Memory B cell (primary cell): Measurements from ENCODE around the gene EFCAB8.

ENCODE experiments used
- ATAC-seq: fragments of 150-1000 bp; cut with Tn5 transposase; 2 replicates; pipeline ENCODE4 v1.10.0; 2021; ENCODE audit warnings: low read depth, mild to moderate bottlenecking, moderate library complexity
- DNase-seq, 2 donors: peaks; one replicate each; pipeline ENCODE4 v3.0.0; 2022; ENCODE audit warnings: low spot score in 2 of 2
- H3K27ac Mint-ChIP-seq: one replicate; pipeline ENCODE4 v1.8.0; 2022; ENCODE audit warnings: mild to moderate bottlenecking, moderate library complexity, mixed read lengths
- H3K27me3 Mint-ChIP-seq: one replicate; pipeline ENCODE4 v1.8.0; 2022; ENCODE audit warnings: mixed read lengths
- H3K36me3 Mint-ChIP-seq: one replicate; pipeline ENCODE4 v1.8.0; 2022; ENCODE audit warnings: mild to moderate bottlenecking, mixed read lengths
- H3K4me1 Mint-ChIP-seq: one replicate; pipeline ENCODE4 v1.8.0; 2022; ENCODE audit warnings: mixed read lengths
- H3K4me3 Mint-ChIP-seq: one replicate; pipeline ENCODE4 v1.8.0; 2022; ENCODE audit warnings: mild to moderate bottlenecking, moderate library complexity, mixed read lengths
- H3K9me3 Mint-ChIP-seq: one replicate; pipeline ENCODE4 v1.8.0; 2022; ENCODE audit warnings: mixed read lengths

The EFCAB8 gene

DNA sequence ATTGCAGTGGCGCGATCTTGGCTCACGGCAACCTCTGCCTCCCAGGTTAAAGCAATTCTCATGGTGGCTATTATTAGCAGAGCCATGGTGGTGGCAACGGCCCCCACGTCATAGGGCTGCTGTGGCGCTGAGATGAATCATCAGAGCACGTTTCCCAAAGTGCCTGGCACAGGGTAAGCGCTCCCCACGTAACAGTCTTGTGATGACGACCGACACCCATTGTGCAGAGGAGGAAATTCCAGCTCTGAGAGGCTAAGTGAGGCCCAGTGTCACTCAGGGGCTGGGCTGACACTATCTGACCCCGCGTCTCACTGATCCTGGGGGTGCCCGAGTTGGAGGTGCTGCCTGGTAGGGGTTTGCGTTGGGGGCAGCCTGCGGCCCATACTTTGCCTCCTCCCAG, 129.3 kb downstream of the EFCAB8 start:
- DNase-seq = no peak
- H3K4me1 Mint-ChIP-seq = peaks cover 8% of the 10 kb centered on the region
- H3K36me3 Mint-ChIP-seq = no peaks in the 10 kb centered on the region
- ATAC-seq = no peak
- H3K4me3 Mint-ChIP-seq = no peak overlapping the region
- no peaks in the 10 kb centered on the region for H3K9me3 Mint-ChIP-seq
- H3K27me3 Mint-ChIP-seq = no peaks in the 10 kb centered on the region
- peak overlapping the region; percentile 59 for H3K27ac Mint-ChIP-seq

DNA sequence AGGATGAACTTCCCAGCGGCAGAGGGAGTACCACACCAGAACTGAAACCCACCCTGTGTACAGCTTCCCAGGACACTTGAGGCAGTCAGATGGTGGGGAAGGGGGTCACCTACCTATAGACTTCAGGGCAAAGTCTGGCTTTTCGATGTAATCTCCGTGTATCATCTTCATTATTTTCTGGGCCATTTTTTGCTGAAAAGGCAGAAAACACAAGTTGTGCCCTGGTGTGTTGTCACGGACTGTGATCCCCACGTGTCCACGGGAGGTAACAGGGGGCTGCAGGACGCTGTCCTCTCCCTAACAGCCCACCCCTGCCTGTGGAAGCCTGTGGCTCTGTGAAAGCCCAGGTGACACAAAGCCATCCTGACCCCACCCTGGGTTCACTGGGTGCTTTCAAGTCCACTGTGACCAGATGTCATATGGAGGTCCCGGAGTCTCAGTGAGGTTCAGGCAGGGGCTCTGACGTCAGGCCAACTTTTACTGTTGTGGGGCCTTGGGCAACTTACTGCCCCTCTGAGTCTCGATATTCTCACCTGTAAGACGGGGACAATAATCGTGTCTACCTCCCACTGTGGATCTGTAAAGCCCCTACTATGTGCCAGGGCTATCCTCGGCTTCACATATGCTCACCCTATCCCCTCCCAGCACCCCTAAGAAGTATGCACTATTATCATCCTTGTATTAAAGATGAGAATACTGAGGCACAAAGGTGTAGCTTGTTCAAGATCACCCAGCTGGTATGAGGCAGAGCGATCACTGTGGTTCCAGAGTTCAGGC, 131.0 kb downstream of the EFCAB8 start:
- DNase-seq = no peak
- Mint-ChIP-seq H3K27me3 (no peaks in the 10 kb centered on the region), H3K9me3 (no peaks in the 10 kb centered on the region), H3K4me1 (peaks cover 8% of the 10 kb centered on the region), H3K4me3 (no peak overlapping the region), H3K36me3 (no peaks in the 10 kb centered on the region), H3K27ac (peak overlapping the region; percentile 28)
- no peak for ATAC-seq

DNA sequence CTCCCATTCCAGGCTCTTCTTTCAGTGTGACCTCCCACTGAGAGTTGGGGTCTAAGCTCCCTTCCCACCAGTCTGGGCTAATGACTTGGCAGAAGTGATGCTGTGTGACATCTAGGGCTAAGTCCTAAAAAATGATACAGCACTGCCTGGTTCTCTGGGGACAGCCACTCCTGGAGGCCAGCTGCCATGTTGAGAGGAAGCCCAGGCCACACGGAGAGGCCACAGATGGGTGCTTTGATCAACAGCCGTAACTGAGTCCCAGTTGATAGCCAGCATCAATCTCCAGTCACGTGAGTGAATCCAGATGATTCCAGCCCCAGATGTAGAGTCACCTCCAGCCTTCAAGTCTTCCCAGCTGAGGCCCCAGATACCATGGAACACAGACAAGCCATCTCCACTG, 131.7 kb downstream of the EFCAB8 start:
- ATAC-seq (no peak), DNase-seq (no peak)
- peaks cover 8% of the 10 kb centered on the region for H3K4me1 Mint-ChIP-seq
- H3K9me3 Mint-ChIP-seq = peaks cover 3% of the 10 kb centered on the region
- no peak overlapping the region for H3K27ac Mint-ChIP-seq
- H3K4me3 Mint-ChIP-seq = no peak overlapping the region
- no peaks in the 10 kb centered on the region for H3K27me3 Mint-ChIP-seq
- H3K36me3 Mint-ChIP-seq = peaks cover 1% of the 10 kb centered on the region

DNA sequence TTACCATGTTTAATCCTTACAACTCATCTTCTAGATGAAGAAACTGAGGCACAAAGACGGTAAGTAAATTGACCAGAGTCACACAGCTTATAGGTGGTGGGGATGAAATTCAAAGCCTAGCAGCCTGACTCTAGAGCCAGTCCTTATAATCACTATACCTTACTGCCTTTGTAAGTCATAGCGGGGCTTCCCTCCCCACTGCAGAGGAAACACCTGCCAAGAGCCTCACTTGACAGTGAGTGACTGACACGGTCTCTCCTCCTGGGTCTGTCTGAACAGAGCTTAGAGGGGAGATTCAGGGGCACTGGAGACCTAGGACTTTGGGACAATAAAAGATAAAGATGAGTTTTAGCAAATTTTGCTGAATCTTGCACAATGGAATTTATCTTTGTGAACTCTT, 132.7 kb downstream of the EFCAB8 start:
- Mint-ChIP-seq H3K9me3 (peaks cover 3% of the 10 kb centered on the region), H3K4me1 (peaks cover 8% of the 10 kb centered on the region), H3K36me3 (peaks cover 1% of the 10 kb centered on the region), H3K27ac (peak overlapping the region; percentile 84), H3K4me3 (peak overlapping the region; percentile 28), H3K27me3 (no peaks in the 10 kb centered on the region)
- peak; percentile 96 for ATAC-seq
- DNase-seq = peak in 1 of 2 donors; percentile 36

DNA sequence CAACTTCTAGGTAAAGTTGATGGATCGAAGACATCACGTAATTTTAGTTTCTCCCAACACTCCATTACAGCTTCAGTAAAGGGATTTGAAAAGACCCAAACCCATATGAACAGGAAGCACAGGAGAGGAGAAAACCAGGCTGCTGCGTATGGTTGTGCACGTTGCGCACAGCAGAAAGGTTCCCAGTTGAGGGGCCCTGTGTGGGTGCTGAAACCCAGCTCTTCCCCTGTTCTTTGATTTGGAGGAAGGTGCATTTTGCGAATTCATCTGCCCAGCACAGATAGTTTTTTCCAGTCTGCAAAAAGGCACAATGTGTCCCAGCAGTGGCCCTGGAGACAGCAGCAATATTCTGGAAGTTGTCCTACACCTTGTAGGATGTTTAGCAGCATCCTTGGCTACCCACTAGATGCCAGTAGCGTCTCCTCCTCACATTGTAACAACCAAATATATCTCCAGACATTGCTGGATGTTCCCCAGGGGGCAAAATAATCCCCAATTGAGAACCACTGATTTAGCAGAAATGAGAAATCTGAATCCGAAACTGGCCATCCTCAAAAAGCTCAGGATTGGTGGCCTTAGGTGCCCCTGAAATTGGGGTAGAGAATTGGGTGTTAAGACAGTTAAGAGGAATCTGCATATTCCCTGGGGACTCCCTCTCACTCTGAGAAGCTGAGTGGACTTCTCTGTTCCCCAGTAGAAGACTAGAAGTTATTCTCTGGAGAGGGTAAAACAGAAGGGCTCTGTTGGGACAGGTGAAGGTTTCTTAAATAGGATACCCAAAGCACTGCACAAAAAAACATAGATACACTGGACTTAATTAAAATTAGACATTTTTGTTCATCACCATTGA, 133.3 kb downstream of the EFCAB8 start:
- peak; percentile 43 for ATAC-seq
- peak in 1 of 2 donors; percentile 20 for DNase-seq
- peaks cover 2% of the 10 kb centered on the region for H3K27me3 Mint-ChIP-seq
- peaks cover 5% of the 10 kb centered on the region for H3K36me3 Mint-ChIP-seq
- peaks cover 10% of the 10 kb centered on the region for H3K4me1 Mint-ChIP-seq
- peak overlapping the region; percentile 84 for H3K27ac Mint-ChIP-seq
- peak overlapping the region; percentile 28 for H3K4me3 Mint-ChIP-seq
- H3K9me3 Mint-ChIP-seq = peaks cover 8% of the 10 kb centered on the region

DNA sequence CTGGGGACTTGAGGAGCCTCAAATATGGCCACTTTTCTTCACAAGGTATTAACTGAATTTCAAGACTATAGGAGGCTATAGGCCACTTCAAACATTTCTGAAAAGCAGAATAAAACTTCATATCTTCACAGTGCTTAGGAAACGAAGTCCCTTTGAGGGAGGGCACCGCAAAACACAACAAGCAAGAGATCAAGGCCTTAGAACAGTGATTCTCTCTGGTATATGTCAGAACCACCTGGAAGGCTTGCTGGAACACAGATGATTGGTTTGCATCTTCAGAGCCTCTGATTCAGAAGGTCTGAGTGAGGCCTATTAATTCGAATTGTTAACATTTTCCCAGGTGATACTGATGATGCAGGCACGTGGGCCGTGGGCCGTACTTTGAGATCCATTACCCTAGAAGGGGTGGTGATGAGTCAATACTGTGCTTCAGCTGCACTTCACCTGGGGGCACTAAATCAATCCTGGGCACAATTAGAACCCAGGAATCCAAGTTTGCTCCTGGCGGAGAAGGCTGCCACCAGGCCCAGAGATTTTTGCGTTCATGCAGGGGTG, 134.8 kb downstream of the EFCAB8 start:
- Mint-ChIP-seq H3K9me3 (peaks cover 8% of the 10 kb centered on the region), H3K4me3 (no peak overlapping the region), H3K4me1 (peaks cover 14% of the 10 kb centered on the region), H3K27ac (no peak overlapping the region), H3K27me3 (peaks cover 2% of the 10 kb centered on the region), H3K36me3 (peaks cover 5% of the 10 kb centered on the region)
- no peak for ATAC-seq
- DNase-seq = no peak

DNA sequence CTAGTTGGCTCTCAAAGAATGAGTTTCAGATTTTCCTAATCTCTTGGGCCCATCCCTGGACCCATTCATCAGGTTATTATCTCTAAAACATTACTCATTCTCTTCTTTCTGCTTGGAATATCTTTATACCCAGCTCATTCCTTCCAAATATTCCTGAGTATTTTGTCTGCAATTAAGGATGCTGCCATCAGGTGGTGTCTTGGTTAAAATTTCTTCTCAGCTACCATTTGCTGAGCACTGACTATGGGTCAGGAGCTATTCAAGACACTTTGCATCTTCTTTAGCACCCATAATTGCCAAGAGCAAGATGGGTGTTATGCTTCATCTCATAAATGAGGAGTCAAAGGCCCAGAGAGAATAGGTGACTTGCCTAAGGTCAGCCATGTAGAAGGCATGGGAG, 137.1 kb downstream of the EFCAB8 start:
- no peak for ATAC-seq
- Mint-ChIP-seq H3K4me3 (no peak overlapping the region), H3K36me3 (peaks cover 5% of the 10 kb centered on the region), H3K27ac (no peak overlapping the region), H3K9me3 (peaks cover 8% of the 10 kb centered on the region), H3K27me3 (peaks cover 2% of the 10 kb centered on the region), H3K4me1 (peaks cover 21% of the 10 kb centered on the region)
- no peak for DNase-seq

DNA sequence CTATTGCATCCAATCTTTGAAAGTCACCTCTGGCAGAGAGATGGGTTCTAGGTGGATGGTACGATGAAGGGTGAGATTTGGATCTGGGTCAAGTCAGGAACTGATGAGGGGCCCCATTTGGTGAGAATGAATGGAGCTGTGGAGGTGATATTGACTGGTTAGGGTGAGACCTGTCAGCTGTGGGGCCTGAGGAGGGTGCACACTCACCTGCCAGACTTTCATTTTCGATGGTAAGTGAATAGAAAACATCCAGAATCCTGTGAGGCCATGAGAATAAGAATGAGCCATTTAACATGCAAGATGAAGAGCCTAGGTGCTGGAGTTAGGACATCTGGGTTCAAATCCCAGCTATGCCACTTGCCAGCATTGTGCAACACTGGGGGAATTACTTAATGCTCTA, 138.7 kb downstream of the EFCAB8 start:
- H3K4me1 Mint-ChIP-seq = peaks cover 17% of the 10 kb centered on the region
- H3K36me3 Mint-ChIP-seq = peaks cover 5% of the 10 kb centered on the region
- no peak for ATAC-seq
- H3K9me3 Mint-ChIP-seq = peaks cover 8% of the 10 kb centered on the region
- H3K4me3 Mint-ChIP-seq = no peak overlapping the region
- DNase-seq = no peak
- H3K27me3 Mint-ChIP-seq = peaks cover 2% of the 10 kb centered on the region
- H3K27ac Mint-ChIP-seq = no peak overlapping the region

DNA sequence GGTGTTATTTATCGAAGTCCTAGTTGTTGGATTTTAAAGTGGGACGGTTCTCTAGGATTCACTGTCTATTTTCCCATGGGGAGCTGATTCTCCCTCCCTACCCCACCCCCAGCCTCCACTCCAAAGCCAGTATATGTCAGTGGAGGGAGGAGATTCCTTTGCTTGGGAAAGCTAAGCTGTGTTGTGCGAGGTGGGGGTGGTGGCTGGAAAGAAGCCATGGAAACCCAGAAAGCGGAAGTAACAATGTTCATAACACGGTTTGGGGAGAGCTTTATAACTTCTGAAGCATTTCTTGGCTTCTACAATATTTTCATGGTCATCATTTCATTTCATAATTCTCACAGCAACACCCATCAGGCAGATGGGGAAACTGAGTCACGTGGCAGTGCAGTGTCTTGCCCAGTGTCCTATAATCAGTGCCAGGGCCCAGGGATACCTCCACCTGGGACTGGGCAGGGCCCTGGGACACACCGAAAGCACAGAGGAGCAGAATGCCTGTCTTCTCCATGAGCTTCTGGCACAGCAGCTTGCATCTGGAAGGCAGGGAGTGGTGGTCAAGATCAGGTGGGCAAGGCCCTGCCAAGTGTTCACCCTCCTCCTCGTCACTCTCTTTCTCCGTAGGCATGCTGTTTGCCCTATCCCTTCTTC, 141.0 kb downstream of the EFCAB8 start:
- Mint-ChIP-seq H3K4me1 (peaks cover 17% of the 10 kb centered on the region), H3K27me3 (peaks cover 2% of the 10 kb centered on the region), H3K36me3 (peaks cover 5% of the 10 kb centered on the region), H3K9me3 (peaks cover 8% of the 10 kb centered on the region), H3K4me3 (no peak overlapping the region), H3K27ac (no peak overlapping the region)
- peak; percentile 50 for ATAC-seq
- no peak for DNase-seq

DNA sequence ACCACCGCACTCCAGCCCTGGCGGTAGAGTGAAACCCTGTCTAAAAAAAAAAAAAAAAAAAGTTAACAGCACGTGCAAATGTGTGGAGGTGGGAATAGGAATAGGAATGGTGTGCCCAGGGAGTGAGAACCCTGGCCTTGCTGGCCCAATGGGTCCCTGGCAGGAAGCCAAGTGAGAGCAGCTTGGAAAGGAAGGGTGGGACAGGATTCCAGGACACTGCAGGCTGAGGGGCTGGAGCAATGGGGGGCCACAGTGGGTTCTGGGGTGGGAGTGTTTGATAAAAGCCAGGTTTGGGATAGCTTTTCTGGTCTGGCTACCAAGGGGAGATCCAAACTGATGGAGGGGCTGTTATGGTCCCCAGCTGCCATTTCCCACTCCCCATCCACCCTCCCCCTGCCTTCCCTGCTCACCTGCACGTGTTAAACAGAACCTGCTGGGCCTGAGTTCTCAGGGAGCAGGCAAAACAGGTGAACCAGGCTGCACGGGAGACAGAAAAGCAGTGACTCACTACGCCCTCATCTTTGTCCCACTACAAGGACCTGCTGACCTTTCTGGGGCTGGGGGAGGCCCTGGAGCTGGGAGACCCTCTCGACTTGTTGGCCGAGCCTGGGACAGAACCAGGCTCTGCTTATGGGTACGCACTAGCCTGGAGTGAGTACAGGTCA, 142.2 kb downstream of the EFCAB8 start:
- Mint-ChIP-seq H3K36me3 (peaks cover 6% of the 10 kb centered on the region), H3K4me1 (peaks cover 19% of the 10 kb centered on the region), H3K4me3 (no peak overlapping the region), H3K27me3 (peaks cover 2% of the 10 kb centered on the region), H3K9me3 (peaks cover 7% of the 10 kb centered on the region), H3K27ac (no peak overlapping the region)
- DNase-seq (no peak), ATAC-seq (no peak)

DNA sequence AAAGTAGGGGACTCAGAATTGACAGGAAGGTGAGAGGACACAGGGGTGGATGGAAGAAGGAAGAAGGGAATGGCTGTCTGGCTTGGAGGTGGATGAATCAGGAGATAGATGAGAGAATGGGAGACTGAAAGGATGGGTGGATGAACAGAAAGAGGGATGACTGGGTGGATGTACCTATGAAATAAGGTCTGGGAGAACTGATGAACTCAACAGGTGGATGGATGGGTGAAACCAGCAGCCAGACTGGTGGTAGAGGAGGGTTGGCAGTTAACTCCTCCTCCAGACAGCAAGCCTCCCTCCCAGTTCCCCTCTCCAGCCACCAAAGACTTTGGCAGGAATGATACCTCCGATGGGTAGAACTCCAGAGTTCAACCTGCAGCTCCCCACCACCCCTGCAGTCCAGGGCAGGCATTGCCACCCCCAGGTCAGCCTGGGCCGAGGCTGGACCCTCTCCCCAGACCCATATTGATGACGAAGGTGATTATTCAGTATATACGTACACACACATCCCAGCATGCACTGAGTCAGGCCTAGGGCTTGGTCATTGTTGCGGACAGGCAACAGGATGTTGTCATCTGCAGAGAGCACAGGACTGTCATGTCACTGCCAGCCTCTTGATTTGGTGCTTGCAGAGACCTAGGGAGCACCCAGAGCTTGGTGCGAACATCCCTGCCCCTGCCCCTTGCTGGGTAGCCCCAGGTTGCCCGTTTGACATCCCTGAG, 143.5 kb downstream of the EFCAB8 start:
- DNase-seq (no peak), ATAC-seq (no peak)
- no peak overlapping the region for H3K4me3 Mint-ChIP-seq
- H3K27me3 Mint-ChIP-seq = peaks cover 2% of the 10 kb centered on the region
- peaks cover 3% of the 10 kb centered on the region for H3K36me3 Mint-ChIP-seq
- H3K9me3 Mint-ChIP-seq = peaks cover 2% of the 10 kb centered on the region
- H3K27ac Mint-ChIP-seq = no peak overlapping the region
- peaks cover 16% of the 10 kb centered on the region for H3K4me1 Mint-ChIP-seq

DNA sequence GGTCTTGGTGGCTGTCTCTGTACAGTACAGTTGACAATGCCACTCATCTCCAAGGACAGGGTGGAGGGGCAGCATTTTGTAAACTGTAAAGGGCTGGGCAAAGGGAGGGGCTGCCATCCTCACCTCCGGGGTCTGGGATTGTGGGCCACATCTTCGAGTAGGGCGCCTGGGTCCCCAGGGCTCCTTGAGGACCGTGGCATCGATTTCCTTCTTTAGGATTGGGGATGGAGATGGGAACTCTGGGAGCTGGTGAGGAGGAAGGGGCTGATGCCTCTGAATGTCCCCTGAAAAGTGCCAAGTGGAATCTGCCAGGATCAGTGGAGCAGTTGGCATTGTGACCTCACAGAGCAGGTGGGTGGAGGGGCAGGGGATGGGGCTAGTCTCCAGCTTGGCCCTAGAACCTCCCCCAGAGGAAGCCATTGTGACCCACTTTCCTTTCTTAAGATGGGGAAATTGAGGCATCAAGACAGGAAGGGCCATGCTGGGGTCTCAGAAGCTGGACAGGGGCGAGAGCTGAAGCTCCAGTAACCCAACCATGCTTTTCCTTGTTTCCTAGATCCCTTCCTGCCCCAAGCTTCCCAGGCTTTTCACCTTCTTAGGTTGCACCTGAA, 145.5 kb downstream of the EFCAB8 start, which contains the start of gene SUN5:
Gene SUN5 (minus strand): TSS at position 293 of the 611 bp plus-strand sequence. CDS start 93 bp downstream, at position 200.
- ATAC-seq = no peak
- Mint-ChIP-seq H3K4me3 (no peak within 1 kb of the TSS), H3K27me3 (peaks cover 2% of the 10 kb centered on the region), H3K27ac (no peak within 1 kb of the TSS), H3K4me1 (peaks cover 16% of the 10 kb centered on the region), H3K36me3 (peaks cover 3% of the 10 kb centered on the region), H3K9me3 (peaks cover 2% of the 10 kb centered on the region)
- no peak for DNase-seq
